Measurements from ENCODE around the gene KCNIP1.

DNA sequence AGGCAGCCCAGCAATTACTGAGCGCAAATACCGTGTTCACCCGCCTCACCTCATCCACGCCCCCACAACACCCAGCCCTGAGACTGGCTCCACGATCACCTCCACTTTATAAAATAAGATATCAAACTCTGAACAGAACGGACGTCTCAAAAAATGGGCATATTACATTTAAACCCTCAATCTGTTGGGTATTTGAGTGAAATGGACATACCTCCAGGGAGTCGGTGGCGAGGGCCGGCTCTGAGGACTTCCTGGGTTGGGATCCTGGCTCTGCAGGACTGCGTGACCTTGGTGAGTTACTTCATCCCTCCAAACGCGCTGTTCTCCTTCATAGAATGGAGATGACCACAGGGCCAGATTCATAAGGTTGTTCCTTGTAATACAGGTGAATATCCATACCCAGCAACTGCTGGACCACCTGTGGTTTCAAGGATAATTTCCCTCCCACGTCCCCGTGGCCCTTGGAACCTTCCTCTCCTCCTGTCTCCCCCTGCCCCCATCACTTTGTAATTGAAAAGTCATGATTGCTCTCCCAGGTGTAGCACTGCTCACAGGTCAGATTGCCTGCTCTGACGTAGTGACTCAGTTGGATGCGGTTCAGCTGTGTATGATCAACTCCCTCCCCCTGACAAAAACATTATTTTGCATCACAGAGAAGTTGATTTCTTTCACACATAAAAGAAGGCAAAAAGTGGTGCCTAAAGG lies 135.6 kb downstream of the KCNIP1 start:
- TF ChIP-seq CTCF (IDR thresholded peaks at IDR 0.05) (no peak), POLR2A (IDR thresholded peaks at IDR 0.05) (no peak)
